NT2/D1 (cell line): Measurements from ENCODE around the gene CYP4A11.
"Not testable (repeated sequence)": the region's sequence is repeated elsewhere in the genome, so short reads cannot be mapped to it uniquely, and the experiment has no call there.

Experiments used
- DNase-seq: peaks from one replicate; pipeline ENCODE4 v3.0.0-alpha.2; 2011; ENCODE audit warnings: low read depth, low spot score
- H3K27me3 ChIP-seq: 2 replicates; pipeline ENCODE4 v1.6.0; 2011; ENCODE audit warnings: mild to moderate bottlenecking; ENCODE audit not compliant: insufficient read length, insufficient read depth
- H3K36me3 ChIP-seq: 2 replicates; pipeline ENCODE4 v1.6.1; 2011; ENCODE audit warnings: mild to moderate bottlenecking, low read length, mixed read lengths; ENCODE audit not compliant: insufficient read depth, insufficient read length
- H3K4me1 ChIP-seq: 2 replicates; pipeline ENCODE4 v1.5.1; 2011; ENCODE audit not compliant: insufficient read depth, insufficient read length
- H3K4me3 ChIP-seq: 2 replicates; pipeline ENCODE4 v1.5.1; 2011; ENCODE audit warnings: low read depth; ENCODE audit not compliant: insufficient read length
- H3K9ac ChIP-seq: 2 replicates; pipeline ENCODE4 v1.6.0; 2011; ENCODE audit warnings: low read depth; ENCODE audit not compliant: insufficient read length
- H3K9me3 ChIP-seq: 2 replicates; pipeline ENCODE4 v1.5.1; 2011; ENCODE audit warnings: mild to moderate bottlenecking, low read length; ENCODE audit not compliant: insufficient read depth
- SUZ12 ChIP-seq: IDR thresholded peaks from 2 replicates; pipeline ENCODE4 v1.6.1; 2011; ENCODE audit not compliant: insufficient read length, insufficient read depth; ENCODE audit errors: extremely low read depth
- YY1 ChIP-seq: IDR thresholded peaks from 2 replicates; pipeline ENCODE4 v1.6.1; 2011; ENCODE audit not compliant: insufficient read length, insufficient read depth
- ZNF274 ChIP-seq: IDR thresholded peaks from 2 replicates; pipeline ENCODE4 v1.6.1; 2011; ENCODE audit warnings: mild to moderate bottlenecking, low read depth, low read length

The CYP4A11 gene

DNA sequence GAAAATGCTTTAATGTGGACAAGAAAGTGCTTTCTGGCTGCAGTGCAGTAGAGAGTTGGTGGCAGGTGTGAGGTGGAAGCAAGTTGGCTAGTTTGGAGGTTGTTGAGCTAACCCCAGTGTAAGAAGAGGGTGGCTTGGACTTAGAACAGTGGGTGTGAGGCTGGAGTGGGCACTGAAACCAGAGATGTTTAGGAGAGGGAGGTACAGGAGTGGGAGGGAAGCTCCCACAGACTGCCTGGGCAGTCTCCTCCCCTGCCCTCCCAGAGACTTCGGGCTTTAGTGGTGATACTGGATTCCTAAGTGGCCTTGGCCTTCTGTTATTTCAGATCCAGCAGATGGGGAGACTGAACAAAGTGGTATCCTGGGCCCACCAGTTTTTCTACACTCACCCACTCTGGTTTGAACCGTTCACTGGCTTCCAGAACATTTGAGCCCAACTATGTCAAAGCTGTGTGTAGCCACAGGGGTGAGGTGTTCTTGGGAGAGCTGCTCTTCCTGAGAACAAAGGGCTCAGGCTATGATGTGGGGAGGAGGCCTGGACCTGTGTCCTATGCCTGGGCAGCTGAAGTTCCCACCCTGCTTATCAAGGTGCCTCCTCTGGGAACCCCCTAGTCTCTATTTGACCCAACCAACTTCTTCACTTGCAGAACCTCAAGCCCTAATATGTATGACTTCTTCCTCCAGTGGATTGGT lies 19.9 kb upstream of the CYP4A11 start:
- H3K4me1 ChIP-seq = no peaks in the 10 kb centered on the region
- no peak overlapping the region for H3K4me3 ChIP-seq
- no peak overlapping the region for H3K9ac ChIP-seq
- H3K27me3 ChIP-seq = no peaks in the 10 kb centered on the region
- peaks cover 13% of the 10 kb centered on the region for H3K9me3 ChIP-seq
- TF ChIP-seq YY1 (no peak), SUZ12 (no peak), ZNF274 (no peak)
- no peaks in the 10 kb centered on the region for H3K36me3 ChIP-seq
- DNase-seq = no peak

DNA sequence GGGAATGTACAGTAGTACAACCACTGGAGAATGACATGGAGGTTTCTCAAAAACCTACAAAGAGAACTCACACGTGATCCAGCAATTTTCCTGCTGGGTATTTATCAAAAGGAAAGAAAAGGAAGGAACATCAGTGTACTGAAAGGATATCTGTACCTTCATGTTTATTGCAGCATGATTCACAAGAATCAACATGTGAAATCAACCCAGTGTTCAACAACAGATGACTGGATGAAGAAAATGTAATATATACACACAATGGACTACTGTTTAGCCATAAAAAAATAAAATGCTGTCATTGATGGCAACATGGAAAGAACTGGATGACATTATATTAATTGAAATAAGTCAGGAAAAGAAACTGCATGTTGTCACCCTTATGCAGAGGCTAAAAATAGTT lies 19.0 kb upstream of the CYP4A11 start:
- TF ChIP-seq SUZ12 = no peak
- no peak for TF ChIP-seq YY1
- H3K9ac ChIP-seq = no peak overlapping the region
- H3K9me3 ChIP-seq = peaks cover 11% of the 10 kb centered on the region
- no peak overlapping the region for H3K4me3 ChIP-seq
- no peaks in the 10 kb centered on the region for H3K4me1 ChIP-seq
- no peaks in the 10 kb centered on the region for H3K36me3 ChIP-seq
- DNase-seq = no peak
- H3K27me3 ChIP-seq = no peaks in the 10 kb centered on the region

DNA sequence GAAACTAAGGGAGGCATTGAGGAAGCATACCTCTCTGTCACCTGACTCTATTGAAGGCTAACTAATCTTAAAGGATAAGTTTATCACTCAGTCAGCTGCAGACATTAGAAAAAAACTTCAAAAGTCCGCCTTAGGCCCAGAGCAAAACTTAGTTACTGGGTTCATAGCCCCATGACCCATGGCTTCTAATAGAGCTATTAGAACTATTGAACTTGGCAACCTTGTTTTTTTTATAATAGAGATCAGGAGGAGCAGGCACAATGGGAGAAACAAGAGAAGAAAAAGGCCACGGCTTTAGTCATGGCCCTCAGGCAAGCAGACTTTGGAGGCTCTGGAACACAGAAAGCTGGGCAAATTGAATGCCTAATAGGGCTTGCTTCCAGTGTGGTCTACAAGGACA lies 13.8 kb upstream of the CYP4A11 start:
- not testable (repeated sequence) for H3K27me3 ChIP-seq, H3K36me3 ChIP-seq, DNase-seq, H3K4me1 ChIP-seq, H3K9me3 ChIP-seq, H3K9ac ChIP-seq, H3K4me3 ChIP-seq

DNA sequence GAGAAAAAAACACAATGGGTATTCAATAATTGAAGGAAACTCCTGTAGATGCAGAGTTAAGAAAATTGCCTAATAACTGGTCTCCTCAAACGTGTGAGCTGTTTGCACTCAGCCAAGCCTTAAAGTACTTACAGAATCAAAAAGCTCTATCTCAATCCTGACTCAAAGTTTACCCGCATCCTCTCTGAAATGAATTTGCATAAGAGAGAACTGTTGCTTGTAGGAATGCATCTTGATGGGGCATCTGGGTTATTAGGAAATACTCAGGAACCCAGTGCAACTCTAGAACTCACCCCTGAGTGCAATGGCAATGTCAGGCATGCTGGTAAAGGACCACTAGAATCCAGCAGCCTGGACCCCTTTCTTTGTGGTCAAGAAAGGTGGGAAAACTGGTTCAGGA lies 12.6 kb upstream of the CYP4A11 start:
- not testable (repeated sequence) for DNase-seq, H3K9me3 ChIP-seq, H3K36me3 ChIP-seq, H3K4me3 ChIP-seq, H3K9ac ChIP-seq, H3K27me3 ChIP-seq, H3K4me1 ChIP-seq

DNA sequence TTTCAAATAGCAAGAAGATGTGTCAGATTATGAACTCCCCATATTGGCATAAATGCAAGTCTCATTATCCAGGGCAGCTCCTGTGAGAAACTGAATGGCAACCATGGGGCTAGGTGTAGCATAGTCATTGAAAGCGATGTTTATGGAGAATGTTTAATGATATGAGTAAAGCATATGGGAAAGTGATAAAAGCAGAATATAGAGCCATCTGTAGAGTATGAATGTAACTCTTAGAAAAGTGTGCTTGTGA lies 8.1 kb upstream of the CYP4A11 start:
- H3K4me3 ChIP-seq, H3K9me3 ChIP-seq, DNase-seq: not testable (repeated sequence)

DNA sequence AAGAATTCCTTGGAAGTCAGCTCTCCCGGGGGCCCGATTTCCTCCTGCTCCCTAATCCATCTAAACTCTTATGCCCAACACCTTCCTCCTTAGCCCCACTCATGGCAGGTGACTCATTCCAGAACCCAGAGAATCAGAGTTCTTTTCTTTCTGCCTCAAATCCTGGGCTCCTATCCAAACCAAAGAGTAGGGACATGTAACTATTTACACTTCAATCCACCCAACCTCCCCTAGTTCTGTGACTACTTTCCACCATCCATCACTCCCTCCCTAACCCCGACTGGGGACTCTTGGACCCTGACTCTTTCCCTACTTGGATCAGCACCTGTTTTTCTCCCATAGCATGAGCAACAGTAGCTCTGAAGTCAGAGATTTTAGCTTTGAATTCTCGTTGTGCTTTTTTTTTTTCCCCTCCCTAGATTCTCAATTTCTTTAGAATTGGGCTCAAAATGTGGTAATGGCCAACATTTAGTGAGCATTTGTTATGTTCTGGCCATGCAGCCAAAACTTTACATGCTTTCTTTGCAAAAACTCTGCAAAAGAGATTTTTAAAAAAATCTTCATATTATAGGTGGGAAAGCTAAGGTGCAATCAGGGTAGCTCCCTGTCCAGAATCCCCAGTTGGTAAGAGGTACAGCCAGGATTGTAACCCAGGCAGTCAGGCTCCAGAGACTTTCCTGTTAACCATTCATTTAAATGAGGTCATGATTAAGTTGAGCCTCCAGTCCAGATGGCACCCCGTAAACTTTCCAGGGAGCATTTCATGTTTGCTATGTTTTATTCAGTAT lies 7.5 kb upstream of the CYP4A11 start:
- H3K9ac ChIP-seq = no peak overlapping the region
- no peaks in the 10 kb centered on the region for H3K4me1 ChIP-seq
- no peaks in the 10 kb centered on the region for H3K9me3 ChIP-seq
- H3K4me3 ChIP-seq = no peak overlapping the region
- no peaks in the 10 kb centered on the region for H3K36me3 ChIP-seq
- DNase-seq = no peak
- TF ChIP-seq ZNF274 (no peak), SUZ12 (no peak), YY1 (no peak)
- no peaks in the 10 kb centered on the region for H3K27me3 ChIP-seq

More for the DNA sequence above, 8.1 kb upstream of the CYP4A11 start:
- not testable (repeated sequence) for H3K9ac ChIP-seq, H3K4me1 ChIP-seq, H3K27me3 ChIP-seq, H3K36me3 ChIP-seq

DNA sequence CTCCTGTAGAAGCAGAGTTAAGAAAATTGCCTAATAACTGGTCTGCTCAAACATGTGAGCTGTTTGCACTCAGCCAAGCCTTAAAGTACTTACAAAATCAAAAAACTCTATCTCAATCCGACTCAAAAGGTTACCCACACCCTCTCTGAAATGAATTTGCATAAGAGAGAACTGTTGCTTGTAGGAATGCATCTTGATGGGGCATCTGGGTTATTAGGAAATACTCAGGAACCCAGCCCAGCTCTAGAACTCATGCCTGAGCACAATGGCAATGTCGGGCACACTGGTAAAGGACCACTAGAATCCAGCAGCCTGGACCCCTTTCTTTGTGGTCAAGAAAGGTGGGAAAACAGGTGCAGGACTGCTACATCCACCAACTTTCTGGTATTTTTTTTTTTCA lies 6.4 kb upstream of the CYP4A11 start:
- H3K4me1 ChIP-seq, H3K9ac ChIP-seq, H3K36me3 ChIP-seq, H3K9me3 ChIP-seq, H3K4me3 ChIP-seq, H3K27me3 ChIP-seq, DNase-seq: not testable (repeated sequence)

DNA sequence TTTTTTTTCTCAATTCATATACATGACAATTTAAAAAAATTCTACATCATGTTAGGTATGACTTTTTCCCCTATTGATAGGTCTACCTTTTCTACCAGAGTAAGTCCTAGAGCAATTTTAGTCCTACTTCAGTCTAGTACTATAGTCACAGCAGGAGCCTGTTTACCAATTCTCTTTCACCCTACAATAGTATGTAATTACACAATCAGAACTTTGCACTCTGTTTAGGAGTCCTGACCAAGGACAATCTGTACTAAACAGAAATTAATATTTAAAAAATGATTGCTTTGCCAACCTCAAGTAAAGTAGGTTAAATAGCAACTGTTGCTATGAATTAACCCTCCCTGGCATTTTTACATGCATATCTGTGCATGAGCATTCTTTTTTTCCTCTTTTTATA lies 810 bp upstream of the CYP4A11 start:
- Histone ChIP-seq H3K36me3 (no peaks in the 10 kb centered on the region), H3K4me1 (no peaks in the 10 kb centered on the region), H3K9me3 (no peaks in the 10 kb centered on the region), H3K9ac (no peak overlapping the region), H3K4me3 (no peak overlapping the region), H3K27me3 (no peaks in the 10 kb centered on the region)
- no peak for DNase-seq
- TF ChIP-seq YY1 = no peak
- no peak for TF ChIP-seq ZNF274
- no peak for TF ChIP-seq SUZ12
